ENCODE data around the gene CUBN.

GRCh38 chr10:16991011-16991410 lies 138.6 kb downstream of the CUBN start:
- TF ChIP-seq POLR2A (IDR thresholded peaks at IDR 0.05) (no peak), CTCF (IDR thresholded peaks at IDR 0.05) (no peak)
